ENCODE measurements around the gene CSN2. TPM values are rescaled to one million over a fixed set of nuclear protein-coding genes. Genes with fewer than 3 reads are reported as not detected.

Gene CSN2
- total and polyA plus RNA-seq, 2 of the 8 experiments (the other 6 are each of a cell fraction or from before 2014, with no cell fraction given) = not detected

- Histone ChIP-seq H3K18ac (ENCODE audit: extremely low read depth, low read length) (no peak overlapping the region), H3K4me2 (ENCODE audit: insufficient read depth in 1 of 2, low read depth in 2 of 2, low read length in 2 of 2) (no peak overlapping the region), H2BK12ac (ENCODE audit: low read depth, low read length) (no peak overlapping the region), H3K4me3 (ENCODE audit: extremely low read depth in 1 of 4, insufficient read depth in 2 of 4, low read depth in 3 of 4, low read length in 4 of 4) (no peak overlapping the region), H4K8ac (ENCODE audit: extremely low read depth, insufficient read depth, low read length) (no peak overlapping the region), H2AFZ (ENCODE audit: low read length) (no peak overlapping the region), H3K79me2 (ENCODE audit: control insufficient read depth in 1 of 2, insufficient read depth in 2 of 2, low read length in 2 of 2) (no peaks in the 10 kb centered on the region), H3K79me1 (ENCODE audit: low read depth, low read length) (no peaks in the 10 kb centered on the region), H3K36me3 (ENCODE audit: control insufficient read depth in 2 of 4, insufficient read depth in 4 of 4, low read length in 3 of 4) (no peaks in the 10 kb centered on the region), H3K27ac (ENCODE audit: low read depth, low read length) (no peak overlapping the region), H4K91ac (replicated peaks; ENCODE audit: insufficient read length, low read length) (no peak overlapping the region), H3K23ac (ENCODE audit: insufficient read length) (no peak overlapping the region), H3K14ac (ENCODE audit: insufficient read length) (no peak overlapping the region), H4K20me1 (replicated peaks in 1 of 2; ENCODE audit: control insufficient read depth in 1 of 2, insufficient read depth in 2 of 2, low read length in 2 of 2) (no peaks in the 10 kb centered on the region), H3K4me1 (replicated peaks in 1 of 4; ENCODE audit: control insufficient read depth in 3 of 4, insufficient read depth in 4 of 4, low read length in 3 of 4) (no peaks in the 10 kb centered on the region), H3K4ac (replicated peaks; ENCODE audit: insufficient read length, low read depth, low read length) (no peak overlapping the region), H3K27me3 (replicated peaks in 1 of 4; ENCODE audit: control insufficient read depth in 3 of 4, extremely low read depth in 1 of 4, insufficient read depth in 3 of 4, low read length in 3 of 4) (no peaks in the 10 kb centered on the region), H2BK15ac (ENCODE audit: low read length) (no peak overlapping the region), H2AK5ac (ENCODE audit: low read depth, low read length) (no peak overlapping the region), H3K9ac (replicated peaks in 1 of 4; ENCODE audit: extremely low read depth in 1 of 4, low read depth in 3 of 4, low read length in 3 of 4) (no peak overlapping the region), H3K9me3 (ENCODE audit: insufficient read depth in 2 of 2, low read depth in 1 of 2, low read length in 1 of 2) (no peaks in the 10 kb centered on the region), H2BK120ac (replicated peaks; ENCODE audit: low read depth, low read length) (no peak overlapping the region), H4K5ac (ENCODE audit: insufficient read length, low read depth, low read length) (no peak overlapping the region), H3K23me2 (ENCODE audit: low read depth, low read length) (no peaks in the 10 kb centered on the region), H2BK5ac (ENCODE audit: low read depth, low read length) (no peak overlapping the region), H2BK20ac (ENCODE audit: low read length) (no peak overlapping the region), H3K56ac (replicated peaks; ENCODE audit: insufficient read length, low read depth, low read length) (no peak overlapping the region)
- WGBS, 2 experiments (ENCODE audit: extremely low coverage in 1 of 2, insufficient coverage in 1 of 2, insufficient read length in 1 of 2, insufficient replicate concordance in 2 of 2, low coverage in 1 of 2, low lambda C conversion rate in 2 of 2, missing lambda C conversion rate in 1 of 2) = 92% methylated on average over 1 of the region's 1 CpG; no CpG with 5 or more reads in 1 of the 2 experiments
- no peak for DNase-seq (ENCODE audit: low read depth in 1 of 2, low spot score in 2 of 2)
- FAIRE-seq = no peak
- TF ChIP-seq RNF2 (IDR thresholded peaks at IDR 0.05; ENCODE audit: borderline replicate concordance, low read depth, low read length, missing control alignments, poor library complexity, severe bottlenecking) (no peak), CEBPB (IDR thresholded peaks at IDR 0.05; ENCODE audit: low read depth, low read length) (no peak)
- CTCF ChIA-PET (ENCODE audit: partially characterized antibody) = no interaction called here
- POLR2A ChIA-PET (ENCODE audit: partially characterized antibody) = no interaction called here
Observed at GRCh38 chr4:69907151-69907550, 58.4 kb downstream of the CSN2 start.

Other genes starting within 250 kb of the CSN2 start
- gene SULT1B1, start 205.1 kb downstream of the CSN2 start, total RNA-seq (2021; fragmentation: NEBNext Ultra II Directional; extraction: Animal tissue kit (Norgen Biotek cat#: 25700)) = not detected in 2 replicates
- not detected in 2 replicates for gene SULT1B1, start 205.1 kb downstream of the CSN2 start, polyA plus RNA-seq (2011; rRNA removed)
- not detected in 2 replicates for gene SULT1E1, start 105.6 kb downstream of the CSN2 start, total RNA-seq (2021; fragmentation: NEBNext Ultra II Directional; extraction: Animal tissue kit (Norgen Biotek cat#: 25700))
- not detected in 2 replicates for gene SULT1E1, start 105.6 kb downstream of the CSN2 start, polyA plus RNA-seq (2011; rRNA removed)
- gene CSN1S1, start 34.7 kb downstream of the CSN2 start, total RNA-seq (2021; fragmentation: NEBNext Ultra II Directional; extraction: Animal tissue kit (Norgen Biotek cat#: 25700)) = not detected in 2 replicates
- not detected in 2 replicates for gene CSN1S1, start 34.7 kb downstream of the CSN2 start, polyA plus RNA-seq (2011; rRNA removed)
- gene STATH, start 30.2 kb upstream of the CSN2 start, total RNA-seq (2021; fragmentation: NEBNext Ultra II Directional; extraction: Animal tissue kit (Norgen Biotek cat#: 25700)) = not detected in 2 replicates
- gene STATH, start 30.2 kb upstream of the CSN2 start, polyA plus RNA-seq (2011; rRNA removed) = not detected in 2 replicates
- gene HTN3, start 62.7 kb upstream of the CSN2 start, total RNA-seq (2021; fragmentation: NEBNext Ultra II Directional; extraction: Animal tissue kit (Norgen Biotek cat#: 25700)) = not detected in 2 replicates
- not detected in 2 replicates for gene HTN3, start 62.7 kb upstream of the CSN2 start, polyA plus RNA-seq (2011; rRNA removed)
- not detected in 2 replicates for gene HTN1, start 84.7 kb upstream of the CSN2 start, total RNA-seq (2021; fragmentation: NEBNext Ultra II Directional; extraction: Animal tissue kit (Norgen Biotek cat#: 25700))
- not detected in 2 replicates for gene HTN1, start 84.7 kb upstream of the CSN2 start, polyA plus RNA-seq (2011; rRNA removed)
- gene PRR27, start 188.5 kb upstream of the CSN2 start, total RNA-seq (2021; fragmentation: NEBNext Ultra II Directional; extraction: Animal tissue kit (Norgen Biotek cat#: 25700)) = not detected in 2 replicates
- gene PRR27, start 188.5 kb upstream of the CSN2 start, polyA plus RNA-seq (2011; rRNA removed) = not detected in 2 replicates
- gene ODAM, start 230.0 kb upstream of the CSN2 start, total RNA-seq (2021; fragmentation: NEBNext Ultra II Directional; extraction: Animal tissue kit (Norgen Biotek cat#: 25700)) = not detected in 2 replicates
- gene ODAM, start 230.0 kb upstream of the CSN2 start, polyA plus RNA-seq (2011; rRNA removed) = 0.21 TPM in 1 of 2 replicates, not detected in the other